Measurements from ENCODE around the gene FAIM.
"Not testable (repeated sequence)": the region's sequence is repeated elsewhere in the genome, so short reads cannot be mapped to it uniquely, and the experiment has no call there.

Gene FAIM

GRCh38 chr3:138604106-138604595 is 4.4 kb upstream of the FAIM start:
- not testable (repeated sequence) for DNase-seq

GRCh38 chr3:138609898-138610266 is 1.3 kb downstream of the FAIM start:
- no peak for DNase-seq

- no peak for DNase-seq
These were observed 6.9 kb downstream of the FAIM start for GRCh38 chr3:138615462-138615861.

GRCh38 chr3:138620431-138620830 is 11.9 kb downstream of the FAIM start:
- no peak for DNase-seq

- DNase-seq, result no peak
These were observed 15.9 kb downstream of the FAIM start for GRCh38 chr3:138624518-138624917.

- no peak for DNase-seq
These were observed 17.3 kb downstream of the FAIM start for GRCh38 chr3:138625707-138626365.

GRCh38 chr3:138629526-138629925 is 21.0 kb downstream of the FAIM start:
- no peak for DNase-seq

- no peak for DNase-seq
These were observed 30.1 kb downstream of the FAIM start for GRCh38 chr3:138638641-138639040.

- DNase-seq, result no peak
These were observed 32.0 kb downstream of the FAIM start for GRCh38 chr3:138640537-138640936.

GRCh38 chr3:138642226-138642926 is 33.8 kb downstream of the FAIM start:
- DNase-seq, result no peak

GRCh38 chr3:138642927-138643253 is 34.3 kb downstream of the FAIM start:
- no peak for DNase-seq

GRCh38 chr3:138646008-138646407 is 37.4 kb downstream of the FAIM start:
- no peak for DNase-seq

GRCh38 chr3:138646513-138646912 is 37.9 kb downstream of the FAIM start:
- no peak for DNase-seq

- no peak for DNase-seq
These were observed 40.6 kb downstream of the FAIM start for GRCh38 chr3:138649134-138649533.

- no peak for DNase-seq
These were observed 45.0 kb downstream of the FAIM start for GRCh38 chr3:138653567-138653966.

GRCh38 chr3:138657508-138657907 is 48.9 kb downstream of the FAIM start:
- no peak for DNase-seq

- no peak for DNase-seq
These were observed 59.5 kb downstream of the FAIM start for GRCh38 chr3:138668107-138668506.

- DNase-seq, result no peak
These were observed 61.8 kb downstream of the FAIM start for GRCh38 chr3:138670407-138670806.

GRCh38 chr3:138673641-138674530 is 65.3 kb downstream of the FAIM start:
- DNase-seq, result no peak

- no peak for DNase-seq
These were observed 66.8 kb downstream of the FAIM start for GRCh38 chr3:138675393-138675792.

- no peak for DNase-seq
These were observed 69.5 kb downstream of the FAIM start for GRCh38 chr3:138678086-138678485.

GRCh38 chr3:138678874-138679392 is 70.4 kb downstream of the FAIM start:
- no peak for DNase-seq

GRCh38 chr3:138680974-138681373 is 72.4 kb downstream of the FAIM start:
- not testable (repeated sequence) for DNase-seq

Data from NCI-H187 treated with DMSO at 0.1 percent for 48 hours (cell line).